Lower lobe of right lung (tissue), 2 donors: ENCODE results near the gene RAPGEF3. TPM values are rescaled to one million over a fixed set of nuclear protein-coding genes. Genes with fewer than 3 reads are reported as not detected.

Experiments
- ATAC-seq, 2 donors: fragments of 200-7000 bp; cut with Tn5 transposase; one replicate each; pipeline ENCODE4 v1.9.1; 2020 to 2022; ENCODE audit warnings: mild to moderate bottlenecking in 2 of 2, moderate library complexity in 2 of 2
- DNase-seq: peaks from one replicate; pipeline ENCODE4 v3.0.0-alpha.2; 2020
- H3K27ac ChIP-seq: fragments of 200-600 bp; one replicate; pipeline ENCODE4 v1.8.0; 2022
- H3K27me3 ChIP-seq: fragments of 200-600 bp; one replicate; pipeline ENCODE4 v1.8.0; 2022; ENCODE audit warnings: low read depth
- H3K36me3 ChIP-seq: fragments of 200-600 bp; one replicate; pipeline ENCODE4 v1.8.0; 2022; ENCODE audit warnings: mild to moderate bottlenecking
- H3K4me1 ChIP-seq: fragments of 200-600 bp; one replicate; pipeline ENCODE4 v1.8.0; 2022
- H3K4me3 ChIP-seq: fragments of 200-600 bp; one replicate; pipeline ENCODE4 v1.8.0; 2022; ENCODE audit warnings: mild to moderate bottlenecking
- H3K9me3 ChIP-seq: fragments of 200-600 bp; one replicate; pipeline ENCODE4 v1.8.0; 2022
- CTCF ChIP-seq: fragments of 200-600 bp; IDR thresholded peaks from one replicate; pipeline ENCODE4 v1.8.0; 2022; ENCODE audit warnings: antibody characterized with exemption, mild to moderate bottlenecking
- intact Hi-C: fragments of 100-400 bp; cut with DNase I; formaldehyde crosslinking; loops from one replicate; pipeline ENCODE4 v1.11.0; 2022
- total RNA-seq: library from RNA; stranded (reverse); fragmentation: NEBNext Ultra II Directional; extraction: Animal tissue kit (Norgen Biotek cat#: 25700); gene quantifications from one replicate; pipeline ENCODE4 v1.2.1, GENCODE V29; 2021
- donor health status: DM: no; HTN: yes; CAD: no; lungs with severe emphysema.

RAPGEF3 gene
- total RNA-seq, 1 donor from 2014 or later: 44.5 TPM

DNA sequence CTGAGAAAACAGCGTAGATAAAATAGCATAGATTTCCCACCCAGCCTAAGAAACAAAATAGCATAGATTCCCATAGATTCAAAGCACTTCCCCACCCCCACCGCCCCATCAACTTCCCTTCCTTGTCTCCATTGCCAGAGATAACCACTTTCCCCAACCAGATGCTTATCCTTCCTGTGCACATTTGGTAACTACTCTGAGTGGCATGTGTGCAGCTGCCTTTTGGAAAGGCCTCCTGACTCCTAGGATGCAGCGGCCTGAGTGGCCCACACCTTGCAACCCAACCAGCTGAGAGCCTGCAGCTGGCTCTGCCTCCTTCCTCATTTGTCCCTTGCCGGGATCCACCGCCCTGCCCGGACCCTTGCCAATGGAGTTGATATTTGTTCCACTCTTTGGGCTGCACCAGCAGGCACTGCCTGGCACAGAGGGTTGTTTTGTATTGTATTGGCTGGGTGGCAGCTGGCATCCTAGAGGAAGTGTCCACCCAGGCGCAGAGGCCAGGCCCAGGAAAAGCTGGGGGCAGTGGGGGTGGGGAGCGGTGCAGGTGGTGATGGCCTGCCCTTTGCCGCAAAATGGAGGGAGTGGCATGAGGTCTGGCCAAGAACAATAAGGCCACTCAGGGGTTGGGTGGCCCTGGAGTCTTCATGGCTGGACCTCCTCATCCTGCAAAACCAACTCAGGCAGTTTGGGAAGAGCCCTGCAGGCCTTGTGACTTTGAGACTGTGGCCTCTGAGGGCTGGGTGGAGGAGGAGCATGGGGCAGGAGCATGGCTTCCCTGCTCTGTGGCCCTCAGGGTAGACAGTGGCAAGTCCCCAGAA is 19.3 kb upstream of the RAPGEF3 start:
- no peak for TF ChIP-seq CTCF
- no peak for ATAC-seq
- Histone ChIP-seq H3K27ac (peak overlapping the region; percentile 43), H3K27me3 (no peaks in the 10 kb centered on the region), H3K36me3 (peaks cover 14% of the 10 kb centered on the region), H3K4me3 (no peak overlapping the region), H3K9me3 (no peaks in the 10 kb centered on the region), H3K4me1 (peaks cover 61% of the 10 kb centered on the region)
- DNase-seq: peak; percentile 57
- intact Hi-C loops: loop anchor here (5.0 kb wide), 1 partner anchor 36 kb away; no protein-coding TSS in a partner anchor

DNA sequence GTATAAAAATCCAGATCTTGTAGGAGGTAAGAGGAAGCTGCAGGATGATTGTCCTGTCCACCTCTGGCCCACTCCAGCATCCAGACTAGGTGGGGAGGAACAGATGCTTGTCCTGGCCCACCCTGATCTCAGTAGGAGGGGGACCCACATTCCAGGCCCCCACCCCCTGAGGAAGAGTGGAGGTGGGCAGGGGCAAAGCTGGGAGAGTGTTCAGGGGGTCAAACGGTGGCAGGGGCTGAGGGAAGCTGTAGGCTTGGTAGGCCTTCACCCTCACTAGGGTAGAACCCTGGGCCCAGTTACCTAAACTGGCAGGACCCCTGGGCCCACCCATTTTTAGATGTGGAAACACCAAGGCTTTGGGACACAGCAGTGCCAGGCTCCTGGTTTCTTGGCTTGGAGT is 18.5 kb upstream of the RAPGEF3 start:
- no peak for DNase-seq
- intact Hi-C loops: loop anchor here (5.0 kb wide), 1 partner anchor 35 kb away; no protein-coding TSS in a partner anchor
- ATAC-seq: no peak
- Histone ChIP-seq H3K4me3 (no peak overlapping the region), H3K27me3 (no peaks in the 10 kb centered on the region), H3K4me1 (peaks cover 67% of the 10 kb centered on the region), H3K36me3 (peaks cover 6% of the 10 kb centered on the region), H3K9me3 (no peaks in the 10 kb centered on the region), H3K27ac (peak overlapping the region; percentile 43)
- TF ChIP-seq CTCF: no peak

DNA sequence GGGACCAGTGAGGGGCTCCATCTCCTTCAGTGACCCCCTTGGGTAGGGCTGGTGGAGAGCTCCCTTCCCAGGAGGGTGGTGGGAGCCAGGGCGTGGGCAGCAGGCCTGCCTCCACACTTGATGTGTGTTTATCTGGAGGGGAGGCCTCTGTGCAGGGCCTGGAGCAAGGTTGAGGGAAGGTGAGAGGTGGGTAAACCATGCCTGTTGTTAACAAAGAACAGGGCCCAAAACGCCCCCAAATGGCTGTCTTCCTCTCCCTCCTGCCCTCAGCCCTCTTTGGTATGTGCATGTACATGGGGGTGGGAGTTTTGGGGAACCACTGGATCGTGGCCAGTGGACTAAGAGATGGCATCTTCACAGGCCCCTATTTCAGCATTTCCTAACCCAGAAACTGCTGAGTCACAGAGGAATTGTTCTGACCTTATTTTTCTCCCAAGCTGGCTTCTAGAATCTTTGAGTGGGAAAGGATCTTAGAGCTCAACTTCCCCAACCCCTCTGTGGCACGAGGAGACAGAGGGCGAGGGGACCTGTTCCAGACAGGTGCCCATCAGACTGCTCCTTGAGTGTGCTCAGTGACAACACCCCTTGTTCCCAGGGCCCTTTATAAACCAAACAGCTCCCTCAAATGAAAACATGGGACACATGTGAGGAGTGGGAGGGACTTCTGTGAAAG is 17.9 kb upstream of the RAPGEF3 start:
- Histone ChIP-seq H3K9me3 (no peaks in the 10 kb centered on the region), H3K4me1 (peaks cover 68% of the 10 kb centered on the region), H3K4me3 (no peak overlapping the region), H3K27me3 (no peaks in the 10 kb centered on the region), H3K36me3 (peaks cover under 1% of the 10 kb centered on the region), H3K27ac (peak overlapping the region; percentile 43)
- intact Hi-C loops: loop anchor here (5.0 kb wide), 1 partner anchor 34 kb away; no protein-coding TSS in a partner anchor
- peak; percentile 44 for DNase-seq
- no peak for TF ChIP-seq CTCF
- no peak for ATAC-seq

DNA sequence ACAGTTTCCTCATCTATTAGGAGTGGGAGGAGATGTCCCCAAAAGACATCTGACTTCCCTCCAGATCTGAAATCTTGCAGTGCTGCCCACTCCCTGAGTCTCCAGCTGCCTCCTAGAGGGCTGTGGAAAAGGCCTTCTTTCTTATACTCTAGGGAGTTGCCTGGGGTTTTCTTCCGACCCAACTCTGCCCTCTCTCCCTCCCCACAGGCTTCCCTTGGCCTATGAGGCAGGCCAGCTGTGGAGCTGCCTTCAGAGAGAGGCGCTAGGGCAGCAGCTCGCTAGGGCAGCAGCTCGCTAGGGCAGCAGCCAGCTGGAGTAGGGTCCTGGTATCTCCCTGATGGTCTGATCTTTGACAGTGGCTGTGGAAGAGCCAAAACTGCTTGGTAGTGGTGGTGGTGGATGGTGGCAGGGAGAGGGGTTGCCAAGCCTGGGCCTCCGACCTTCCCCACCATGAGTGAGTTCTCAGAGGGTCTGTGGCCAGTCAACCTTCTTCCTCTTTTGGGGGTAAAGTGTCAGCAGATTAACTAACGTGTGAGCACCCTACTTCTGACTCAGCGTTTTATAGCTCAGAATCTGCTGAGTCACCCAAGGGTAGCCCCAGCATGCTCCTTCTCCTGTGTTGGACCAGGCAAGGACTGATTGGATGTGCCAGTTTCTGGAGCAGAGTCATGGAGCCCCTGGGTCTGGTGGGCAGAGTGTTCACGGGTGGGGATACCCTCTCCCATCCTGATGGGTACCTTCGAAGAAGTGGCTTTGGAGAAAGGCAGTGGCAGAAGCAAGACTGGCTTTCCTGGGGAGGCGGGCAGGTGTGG is 16.6 kb upstream of the RAPGEF3 start:
- no peaks in the 10 kb centered on the region for H3K27me3 ChIP-seq
- H3K4me1 ChIP-seq: peaks cover 74% of the 10 kb centered on the region
- intact Hi-C loops: loop anchor here (5.0 kb wide), 1 partner anchor 33 kb away; no protein-coding TSS in a partner anchor
- DNase-seq: peak; percentile 50
- TF ChIP-seq CTCF: no peak
- H3K27ac ChIP-seq: peak overlapping the region; percentile 43
- no peaks in the 10 kb centered on the region for H3K36me3 ChIP-seq
- H3K9me3 ChIP-seq: no peaks in the 10 kb centered on the region
- ATAC-seq: no peak
- H3K4me3 ChIP-seq: no peak overlapping the region

DNA sequence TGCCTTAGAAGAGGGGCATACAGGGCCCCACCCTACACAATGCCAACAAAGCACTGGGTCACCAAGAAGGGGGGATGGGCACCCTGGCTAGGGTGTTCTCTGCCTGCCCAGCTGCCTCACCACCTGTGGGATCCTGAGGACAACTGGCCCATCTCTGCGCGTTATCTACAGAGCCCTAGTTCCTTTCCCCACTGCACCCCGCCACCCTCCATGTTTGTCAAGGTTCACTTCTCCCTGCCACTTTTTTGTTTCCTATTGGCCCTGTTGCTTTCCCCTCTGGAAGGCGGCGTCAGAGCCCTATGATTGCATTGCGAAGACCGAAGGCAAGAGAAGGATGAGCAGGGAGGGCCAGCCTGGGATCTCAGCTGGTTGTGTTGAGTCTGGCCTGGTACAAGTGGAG is 16.0 kb upstream of the RAPGEF3 start:
- no peaks in the 10 kb centered on the region for H3K9me3 ChIP-seq
- no peak overlapping the region for H3K27ac ChIP-seq
- H3K4me1 ChIP-seq: peaks cover 81% of the 10 kb centered on the region
- no peaks in the 10 kb centered on the region for H3K27me3 ChIP-seq
- ATAC-seq (no peak), DNase-seq (peak; percentile 37)
- H3K36me3 ChIP-seq: no peaks in the 10 kb centered on the region
- intact Hi-C loops: loop anchor here (5.0 kb wide), 1 partner anchor 32 kb away; no protein-coding TSS in a partner anchor
- TF ChIP-seq CTCF: no peak
- H3K4me3 ChIP-seq: no peak overlapping the region
